GM21390 (cell line): Measurements from ENCODE around the gene GNMT.

Experiments used
- ATAC-seq: cut with Tn5 transposase; IDR thresholded peaks from one replicate; pipeline ENCODE4 v1.9.1; 2021; ENCODE audit not compliant: unreplicated experiment

GNMT gene

GRCh38 chr6:42960243-42961019, at the start of gene GNMT:
TSS of gene GNMT (plus strand) at chr6:42960754. CDS start at chr6:42960768, 14 bp downstream.
- no peak for ATAC-seq

GRCh38 chr6:42911171-42912021, 49.2 kb upstream of the GNMT start:
- ATAC-seq = no peak

GRCh38 chr6:42914546-42914945, 46.0 kb upstream of the GNMT start:
- ATAC-seq = no peak

GRCh38 chr6:42915732-42916131, 44.8 kb upstream of the GNMT start, which contains the start of gene PTCRA:
TSS of gene PTCRA (plus strand) at chr6:42916053. CDS start at chr6:42916070, 17 bp downstream.
- ATAC-seq = no peak

- ATAC-seq = no peak
Measured at GRCh38 chr6:42916288-42916687, 44.3 kb upstream of the GNMT start.

- ATAC-seq = no peak
Measured at GRCh38 chr6:42921801-42922200, 38.8 kb upstream of the GNMT start.

- ATAC-seq = no peak
Measured at GRCh38 chr6:42923666-42924065, 36.9 kb upstream of the GNMT start.

GRCh38 chr6:42925248-42925857, 35.2 kb upstream of the GNMT start:
- ATAC-seq = no peak

GRCh38 chr6:42928986-42929820, 31.4 kb upstream of the GNMT start, which contains the start of gene CNPY3:
TSS of gene CNPY3 (plus strand) at chr6:42929480. CDS start at chr6:42929571, 91 bp downstream.
- ATAC-seq = peak; percentile 77

- ATAC-seq = peak; percentile 51
Measured at GRCh38 chr6:42929821-42930360, 30.7 kb upstream of the GNMT start.

- ATAC-seq = no peak
Measured at GRCh38 chr6:42932412-42932811, 28.1 kb upstream of the GNMT start.

GRCh38 chr6:42933205-42933604, 27.3 kb upstream of the GNMT start:
- no peak for ATAC-seq

GRCh38 chr6:42935322-42935721, 25.2 kb upstream of the GNMT start:
- no peak for ATAC-seq

GRCh38 chr6:42936398-42936797, 24.2 kb upstream of the GNMT start:
- ATAC-seq = no peak

GRCh38 chr6:42937548-42938427, 22.8 kb upstream of the GNMT start:
- ATAC-seq = no peak

GRCh38 chr6:42938428-42938796, 22.1 kb upstream of the GNMT start:
- ATAC-seq = no peak

- no peak for ATAC-seq
Measured at GRCh38 chr6:42938987-42939809, 21.4 kb upstream of the GNMT start.

- ATAC-seq = no peak
Measured at GRCh38 chr6:42939810-42940167, 20.8 kb upstream of the GNMT start.
